GM23338 (cell line): ENCODE results near the gene SARM1. TPM values are rescaled to one million over a fixed set of nuclear protein-coding genes. Genes with fewer than 3 reads are reported as not detected.
A peak's percentile ranks its signal among the peaks of the same experiment; 100 is the strongest.

Source experiments
- ATAC-seq: fragments of 200-7000 bp; cut with Tn5 transposase; 3 replicates; pipeline ENCODE4 v1.9.1; 2020
- DNase-seq: peaks from one replicate; pipeline ENCODE4 v3.0.0-alpha.2; 2015; ENCODE audit warnings: low spot score
- H2AFZ ChIP-seq: fragments of 200-600 bp; sonication (generic); 2 replicates; pipeline ENCODE4 v1.8.0; 2016; ENCODE audit warnings: antibody characterized with exemption, mild to moderate bottlenecking, moderate library complexity
- H3F3A ChIP-seq: fragments of 200-600 bp; sonication (generic); replicated peaks from 2 replicates; pipeline ENCODE4 v1.8.0; 2017; ENCODE audit warnings: antibody characterized with exemption, mixed run types, low read depth
- H3K27ac ChIP-seq: fragments of 200-600 bp; sonication (generic); 2 replicates; pipeline ENCODE4 v1.6.1; 2016; ENCODE audit warnings: low read depth
- H3K27me3 ChIP-seq: fragments of 200-600 bp; sonication (generic); 2 replicates; pipeline ENCODE4 v1.8.0; 2016; ENCODE audit warnings: mild to moderate bottlenecking, mixed run types, moderate library complexity; ENCODE audit not compliant: insufficient read depth
- H3K36me3 ChIP-seq: fragments of 200-600 bp; sonication (generic); 2 replicates; pipeline ENCODE4 v1.8.0; 2016; ENCODE audit warnings: mild to moderate bottlenecking; ENCODE audit not compliant: insufficient read depth
- H3K4me1 ChIP-seq: fragments of 200-600 bp; sonication (generic); 2 replicates; pipeline ENCODE4 v1.8.0; 2016; ENCODE audit warnings: mild to moderate bottlenecking, moderate library complexity; ENCODE audit not compliant: insufficient read depth
- H3K4me2 ChIP-seq: fragments of 200-600 bp; sonication (generic); 2 replicates; pipeline ENCODE4 v1.7.1; 2017; ENCODE audit warnings: mixed run types
- H3K4me3 ChIP-seq: fragments of 200-600 bp; sonication (generic); 2 replicates; pipeline ENCODE4 v1.6.1; 2016; ENCODE audit warnings: mixed run types
- H3K79me2 ChIP-seq: fragments of 200-600 bp; sonication (generic); replicated peaks from 2 replicates; pipeline ENCODE4 v1.8.0; 2017; ENCODE audit warnings: mild to moderate bottlenecking; ENCODE audit not compliant: insufficient read depth
- H3K9me2 ChIP-seq: fragments of 200-600 bp; sonication (generic); 2 replicates; pipeline ENCODE4 v1.8.0; 2017; ENCODE audit not compliant: insufficient read depth
- H4K20me1 ChIP-seq: fragments of 200-600 bp; sonication (generic); replicated peaks from 2 replicates; pipeline ENCODE4 v1.8.0; 2017; ENCODE audit warnings: mild to moderate bottlenecking; ENCODE audit not compliant: insufficient read depth
- H3K27ac Mint-ChIP-seq: 2 replicates; pipeline ENCODE4 v1.8.0; 2020; ENCODE audit warnings: inconsistent platforms, mild to moderate bottlenecking, moderate library complexity, mixed read lengths
- H3K27me3 Mint-ChIP-seq: 3 replicates; pipeline ENCODE4 v1.8.0; 2022; ENCODE audit warnings: low read depth, mild to moderate bottlenecking, moderate library complexity, mixed read lengths, inconsistent platforms; ENCODE audit not compliant: insufficient read depth, poor library complexity
- H3K36me3 Mint-ChIP-seq: 3 replicates; pipeline ENCODE4 v1.8.0; 2021; ENCODE audit warnings: low read depth, mild to moderate bottlenecking, inconsistent platforms, moderate library complexity, mixed read lengths
- H3K4me1 Mint-ChIP-seq: 3 replicates; pipeline ENCODE4 v1.8.0; 2020; ENCODE audit warnings: mild to moderate bottlenecking, inconsistent platforms, mixed read lengths
- H3K4me3 Mint-ChIP-seq: 3 replicates; pipeline ENCODE4 v1.8.0; 2021; ENCODE audit warnings: moderate library complexity, mild to moderate bottlenecking, inconsistent platforms, mixed read lengths
- H3K9me3 Mint-ChIP-seq: 3 replicates; pipeline ENCODE4 v1.8.0; 2020; ENCODE audit warnings: moderate library complexity, mild to moderate bottlenecking, inconsistent platforms, mixed read lengths
- CTCF ChIP-seq, 2 experiments: fragments of 200-600 bp in 1 of 2; sonication (generic) in 1 of 2; conservative IDR thresholded peaks; 2 replicates each; pipeline versions ENCODE4 v1.5.1 to v1.6.1; 2016 to 2017; ENCODE audit warnings: antibody characterized with exemption in 2 of 2, low read depth in 2 of 2, mild to moderate bottlenecking in 2 of 2, moderate library complexity in 1 of 2
- EZH2phosphoT487 ChIP-seq: fragments of 200-600 bp; sonication (generic); IDR thresholded peaks from one replicate; pipeline ENCODE4 v1.8.1; 2018; ENCODE audit warnings: antibody characterized with exemption; ENCODE audit not compliant: unreplicated experiment
- JUNB ChIP-seq: IDR thresholded peaks from one replicate; pipeline ENCODE4 v1.6.1; 2016; ENCODE audit warnings: antibody characterized with exemption; ENCODE audit not compliant: unreplicated experiment
- NANOG ChIP-seq: IDR thresholded peaks from 2 replicates; pipeline ENCODE4 v1.6.1; 2016; ENCODE audit warnings: antibody characterized with exemption, borderline replicate concordance
- STAT1 ChIP-seq: IDR thresholded peaks from one replicate; pipeline ENCODE4 v1.6.1; 2016; ENCODE audit warnings: antibody characterized with exemption; ENCODE audit not compliant: unreplicated experiment
- ZNF114 ChIP-seq: fragments of 250-450 bp; sonication (Bioruptor Pico); IDR thresholded peaks from 2 replicates; pipeline ENCODE4 v1.5.0; 2020; ENCODE audit warnings: mild to moderate bottlenecking, moderate library complexity
- ZNF462 ChIP-seq: fragments of 250-450 bp; sonication (Bioruptor Pico); IDR thresholded peaks from 2 replicates; pipeline ENCODE4 v1.5.0; 2020; ENCODE audit warnings: mild to moderate bottlenecking, moderate library complexity
- polyA plus RNA-seq: library from polyadenylated mRNA; unstranded; fragments of >200 nt; fragmentation: Nextera tagmentation; extraction: Ambion mirVana; gene quantifications from 2 replicates; pipeline ENCODE4 v1.2.1, GENCODE V29; 2016
- total RNA-seq: library from RNA; depleted of rRNA; stranded (reverse); fragments of >200 nt; shearing (Covaris generic); gene quantifications from 2 replicates; pipeline ENCODE4 v1.2.3, GENCODE V29; 2014

Gene SARM1
- total and polyA plus RNA-seq, 2 experiments from 2014 or later = 0.89 to 15.3 TPM

GRCh38 chr17:28372203-28372944, 880 bp downstream of the SARM1 start (continued):
- TF ChIP-seq ZNF462 (CRISPR knock-in tag) (no peak), ZNF114 (CRISPR knock-in tag) (no peak)

GRCh38 chr17:28372945-28373274, 1.4 kb downstream of the SARM1 start:
- Histone ChIP-seq H3K36me3 (no peaks in the 10 kb centered on the region), H4K20me1 (peaks cover 17% of the 10 kb centered on the region; the same call in 1 of the 2 replicates), H3K9me2 (no peaks in the 10 kb centered on the region), H3F3A (no peaks in the 10 kb centered on the region; the same call in 1 of the 2 replicates), H3K4me1 (peaks cover 9% of the 10 kb centered on the region; the same call in 1 of the 2 replicates), H3K4me2 (peak overlapping the region; percentile 90), H3K4me3 (peak overlapping the region; percentile 86), H3K79me2 (no peaks in the 10 kb centered on the region), H2AFZ (no peak overlapping the region), H3K27ac (no peak overlapping the region), H3K27me3 (peaks cover 22% of the 10 kb centered on the region)
- Mint-ChIP-seq H3K36me3 (no peaks in the 10 kb centered on the region), H3K27me3 (peaks cover 33% of the 10 kb centered on the region), H3K27ac (no peak overlapping the region), H3K4me1 (peaks cover 21% of the 10 kb centered on the region), H3K9me3 (no peaks in the 10 kb centered on the region), H3K4me3 (peak overlapping the region; percentile 70)
- DNase-seq = no peak
- no peak for ATAC-seq
- no peak for TF ChIP-seq STAT1
- no peak for TF ChIP-seq CTCF (conservative IDR thresholded peaks at IDR 0.05; ENCODE audit: low read depth in 2 of 2)
- no peak for TF ChIP-seq EZH2phosphoT487
- no peak for TF ChIP-seq NANOG
- TF ChIP-seq JUNB = no peak
- TF ChIP-seq ZNF462 (CRISPR knock-in tag) = no peak
